Stimulated activated naive CD8-positive, alpha-beta T cell treated with anti-CD3 and anti-CD28 coated beads, Interleukin-15, amount 100 ng/mL, for 72 hours (primary cell): Measurements from ENCODE around the gene KMT2E.

Source experiments
- ATAC-seq: fragments of 150-1000 bp; cut with Tn5 transposase; 2 replicates; pipeline ENCODE4 v1.10.0; 2021; ENCODE audit warnings: mild to moderate bottlenecking, moderate library complexity
- DNase-seq, 2 donors: peaks; one replicate each; pipeline ENCODE4 v3.0.0; 2021 to 2022
- H3K27ac Mint-ChIP-seq, 2 donors: one replicate each; pipeline ENCODE4 v1.8.0; 2022; ENCODE audit warnings: mild to moderate bottlenecking in 2 of 2, mixed read lengths in 2 of 2, moderate library complexity in 2 of 2
- H3K27me3 Mint-ChIP-seq: one replicate; pipeline ENCODE4 v1.8.0; 2022; ENCODE audit warnings: mixed read lengths
- H3K4me1 Mint-ChIP-seq: one replicate; pipeline ENCODE4 v1.8.0; 2022; ENCODE audit warnings: mild to moderate bottlenecking, mixed read lengths
- H3K4me3 Mint-ChIP-seq, 2 donors: one replicate each; pipeline ENCODE4 v1.8.0; 2022; ENCODE audit warnings: mild to moderate bottlenecking in 2 of 2, mixed read lengths in 2 of 2, moderate library complexity in 1 of 2
- H3K9me3 Mint-ChIP-seq, 2 donors: one replicate each; pipeline ENCODE4 v1.8.0; 2022; ENCODE audit warnings: mixed read lengths in 2 of 2

KMT2E gene

DNA sequence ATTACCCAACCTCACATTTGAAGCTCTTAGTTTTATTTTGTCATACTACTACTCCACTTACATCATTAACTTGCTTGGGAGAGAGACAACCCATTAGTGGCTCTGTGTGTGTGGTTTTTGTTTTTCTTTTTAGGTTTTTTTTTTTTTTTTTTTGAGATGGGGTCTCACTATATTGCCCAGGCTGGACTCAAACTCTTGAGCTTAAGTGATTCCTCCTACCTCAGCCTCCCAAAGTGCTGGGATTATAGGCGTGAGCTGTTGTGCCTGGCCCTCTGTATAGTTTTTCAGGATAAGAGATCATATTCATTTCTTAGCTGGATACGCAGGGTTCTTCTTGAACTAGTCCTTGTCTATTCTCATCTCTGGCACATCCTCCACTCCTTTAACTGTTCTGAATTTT, 41.1 kb downstream of the KMT2E start:
- no peak for DNase-seq
- H3K9me3 Mint-ChIP-seq, result no peaks in the 10 kb centered on the region
- no peak overlapping the region for H3K27ac Mint-ChIP-seq
- H3K4me3 Mint-ChIP-seq, result no peak overlapping the region
- no peak for ATAC-seq
- peaks cover 64% of the 10 kb centered on the region for H3K4me1 Mint-ChIP-seq
- no peaks in the 10 kb centered on the region for H3K27me3 Mint-ChIP-seq

- no peak for ATAC-seq
- no peak overlapping the region for H3K4me3 Mint-ChIP-seq
- no peak overlapping the region for H3K27ac Mint-ChIP-seq
- H3K4me1 Mint-ChIP-seq, result peaks cover 63% of the 10 kb centered on the region
- no peaks in the 10 kb centered on the region for H3K9me3 Mint-ChIP-seq
- H3K27me3 Mint-ChIP-seq, result no peaks in the 10 kb centered on the region
- DNase-seq, result no peak
Measured at GRCh38 chr7:105055621-105056020, 41.6 kb downstream of the KMT2E start.

- no peak for DNase-seq
- peaks cover 55% of the 10 kb centered on the region for H3K4me1 Mint-ChIP-seq
- no peak for ATAC-seq
- no peak overlapping the region for H3K4me3 Mint-ChIP-seq
- no peak overlapping the region for H3K27ac Mint-ChIP-seq
- no peaks in the 10 kb centered on the region for H3K27me3 Mint-ChIP-seq
- H3K9me3 Mint-ChIP-seq, result no peaks in the 10 kb centered on the region
Measured at GRCh38 chr7:105057472-105057871, 43.5 kb downstream of the KMT2E start.

GRCh38 chr7:105060437-105060836, 46.4 kb downstream of the KMT2E start:
- DNase-seq (no peak), ATAC-seq (no peak)
- no peaks in the 10 kb centered on the region for H3K27me3 Mint-ChIP-seq
- H3K9me3 Mint-ChIP-seq, result no peaks in the 10 kb centered on the region
- peak overlapping the region; percentile 25 to 48 for H3K27ac Mint-ChIP-seq
- peaks cover 53% of the 10 kb centered on the region for H3K4me1 Mint-ChIP-seq
- H3K4me3 Mint-ChIP-seq, result no peak overlapping the region

GRCh38 chr7:105060923-105061322, 46.9 kb downstream of the KMT2E start:
- Mint-ChIP-seq H3K27ac (peak overlapping the region in 1 of 2 donors; percentile 64), H3K4me3 (no peak overlapping the region), H3K9me3 (no peaks in the 10 kb centered on the region), H3K4me1 (peaks cover 48% of the 10 kb centered on the region), H3K27me3 (no peaks in the 10 kb centered on the region)
- ATAC-seq, result no peak
- no peak for DNase-seq

DNA sequence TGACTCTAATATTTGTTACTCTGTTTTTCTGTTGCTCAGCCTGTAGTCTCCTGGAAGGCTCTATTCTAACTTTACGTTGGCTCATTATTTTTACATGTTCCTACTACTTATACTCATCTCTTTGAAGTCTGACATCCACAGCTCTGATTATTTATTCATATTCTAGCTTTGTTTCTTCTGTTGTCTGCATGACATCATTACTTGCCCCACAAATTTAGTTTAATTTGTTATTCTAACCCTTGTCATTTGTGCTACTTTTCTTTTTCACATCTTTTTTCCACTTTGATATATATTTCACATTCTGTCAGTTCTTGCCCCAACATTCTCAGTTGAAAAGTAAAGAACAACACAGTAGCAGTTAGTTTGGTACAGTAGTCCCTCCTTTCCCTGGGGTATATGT, 51.1 kb downstream of the KMT2E start:
- no peak for DNase-seq
- peaks cover 33% of the 10 kb centered on the region for H3K4me1 Mint-ChIP-seq
- no peak overlapping the region for H3K4me3 Mint-ChIP-seq
- H3K9me3 Mint-ChIP-seq, result no peaks in the 10 kb centered on the region
- H3K27ac Mint-ChIP-seq, result peak overlapping the region in 1 of 2 donors; percentile 30
- no peaks in the 10 kb centered on the region for H3K27me3 Mint-ChIP-seq
- ATAC-seq, result no peak

GRCh38 chr7:105067691-105068090, 53.7 kb downstream of the KMT2E start:
- H3K27ac Mint-ChIP-seq, result peak overlapping the region in 1 of 2 donors; percentile 77
- H3K4me1 Mint-ChIP-seq, result peaks cover 26% of the 10 kb centered on the region
- no peaks in the 10 kb centered on the region for H3K27me3 Mint-ChIP-seq
- ATAC-seq (no peak), DNase-seq (no peak)
- no peak overlapping the region for H3K4me3 Mint-ChIP-seq
- H3K9me3 Mint-ChIP-seq, result no peaks in the 10 kb centered on the region

GRCh38 chr7:105068886-105069285, 54.9 kb downstream of the KMT2E start:
- no peaks in the 10 kb centered on the region for H3K9me3 Mint-ChIP-seq
- H3K4me1 Mint-ChIP-seq, result peaks cover 16% of the 10 kb centered on the region
- ATAC-seq (no peak), DNase-seq (no peak)
- H3K27ac Mint-ChIP-seq, result peak overlapping the region in 1 of 2 donors; percentile 25
- H3K4me3 Mint-ChIP-seq, result no peak overlapping the region
- H3K27me3 Mint-ChIP-seq, result no peaks in the 10 kb centered on the region

DNA sequence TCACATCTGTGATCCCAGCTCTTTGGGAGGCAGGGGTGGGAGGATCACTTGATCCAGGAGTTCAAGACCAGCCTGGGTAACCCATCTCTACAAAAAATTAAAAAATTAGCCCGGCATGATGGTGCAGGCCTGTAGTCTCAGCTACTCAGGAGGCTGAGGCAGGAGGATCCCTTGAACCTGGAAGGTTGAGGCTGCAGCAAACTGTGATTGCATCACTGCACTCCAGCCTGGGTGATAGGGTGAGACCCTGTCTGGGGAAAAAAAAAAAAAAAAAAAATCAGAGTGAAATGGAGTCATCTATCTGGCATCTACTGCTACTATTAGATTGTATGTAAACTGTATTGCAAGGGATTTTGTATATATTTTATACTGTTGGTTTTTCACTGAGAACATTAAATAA, 59.1 kb downstream of the KMT2E start:
- DNase-seq (no peak), ATAC-seq (no peak)
- no peaks in the 10 kb centered on the region for H3K27me3 Mint-ChIP-seq
- H3K27ac Mint-ChIP-seq, result peak overlapping the region in 1 of 2 donors; percentile 52
- no peak overlapping the region for H3K4me3 Mint-ChIP-seq
- H3K4me1 Mint-ChIP-seq, result peaks cover 12% of the 10 kb centered on the region
- no peaks in the 10 kb centered on the region for H3K9me3 Mint-ChIP-seq

GRCh38 chr7:105079348-105079747, 65.3 kb downstream of the KMT2E start:
- Mint-ChIP-seq H3K4me1 (peaks cover 10% of the 10 kb centered on the region), H3K27me3 (no peaks in the 10 kb centered on the region), H3K27ac (no peak overlapping the region), H3K4me3 (no peak overlapping the region), H3K9me3 (no peaks in the 10 kb centered on the region)
- no peak for DNase-seq
- no peak for ATAC-seq

DNA sequence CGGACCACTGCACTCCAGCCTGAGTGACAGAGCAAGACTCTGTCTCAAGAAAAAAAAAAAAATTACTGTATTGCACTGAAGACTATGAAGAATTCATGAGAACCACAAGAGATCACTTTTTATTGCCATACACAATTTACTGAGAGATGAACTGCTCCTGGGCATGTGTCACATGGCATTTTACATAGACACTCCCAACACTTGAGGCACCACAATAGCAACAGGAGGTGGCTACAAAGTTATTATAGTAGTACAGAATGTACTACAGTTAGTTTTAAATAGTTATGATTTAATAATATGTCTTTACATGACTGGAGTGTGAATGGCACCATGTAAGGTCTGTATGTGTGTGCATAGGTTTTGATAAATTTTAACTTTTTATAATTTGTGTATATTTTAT, 70.6 kb downstream of the KMT2E start:
- DNase-seq, result no peak
- H3K27ac Mint-ChIP-seq, result no peak overlapping the region
- ATAC-seq, result no peak
- H3K4me1 Mint-ChIP-seq, result peaks cover 27% of the 10 kb centered on the region
- no peaks in the 10 kb centered on the region for H3K27me3 Mint-ChIP-seq
- H3K9me3 Mint-ChIP-seq, result no peaks in the 10 kb centered on the region
- no peak overlapping the region for H3K4me3 Mint-ChIP-seq

- Mint-ChIP-seq H3K4me1 (peaks cover 27% of the 10 kb centered on the region), H3K27me3 (no peaks in the 10 kb centered on the region), H3K27ac (no peak overlapping the region), H3K9me3 (no peaks in the 10 kb centered on the region), H3K4me3 (no peak overlapping the region)
- DNase-seq (no peak), ATAC-seq (no peak)
Measured at GRCh38 chr7:105086850-105087249, 72.8 kb downstream of the KMT2E start.

GRCh38 chr7:105087981-105088380, 74.0 kb downstream of the KMT2E start:
- no peaks in the 10 kb centered on the region for H3K9me3 Mint-ChIP-seq
- ATAC-seq (no peak), DNase-seq (no peak)
- peak overlapping the region in 1 of 2 donors; percentile 29 for H3K27ac Mint-ChIP-seq
- H3K27me3 Mint-ChIP-seq, result no peaks in the 10 kb centered on the region
- H3K4me3 Mint-ChIP-seq, result no peak overlapping the region
- H3K4me1 Mint-ChIP-seq, result peaks cover 19% of the 10 kb centered on the region

GRCh38 chr7:105088456-105088855, 74.5 kb downstream of the KMT2E start:
- Mint-ChIP-seq H3K27ac (peak overlapping the region in 1 of 2 donors; percentile 29), H3K9me3 (no peaks in the 10 kb centered on the region)
- ATAC-seq, result no peak

DNA sequence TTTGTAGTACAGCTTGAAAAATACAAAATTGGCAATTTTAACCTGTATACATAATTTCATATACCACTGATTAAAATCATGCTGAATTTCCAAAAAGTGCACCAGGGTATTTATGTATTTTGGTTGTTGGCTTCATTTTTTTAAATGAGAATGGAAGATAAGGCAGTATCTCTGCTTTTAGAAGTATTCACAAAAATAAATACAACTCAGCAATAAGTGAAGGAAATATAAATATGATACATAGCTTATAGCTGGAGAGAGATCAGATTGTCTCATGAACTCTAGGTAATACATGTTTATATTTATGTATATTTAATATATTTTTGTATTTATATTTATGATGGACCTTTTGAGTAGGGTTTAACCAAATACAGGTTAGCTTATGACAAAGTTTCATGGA, 81.0 kb downstream of the KMT2E start:
- no peak overlapping the region for H3K27ac Mint-ChIP-seq
- H3K9me3 Mint-ChIP-seq, result no peaks in the 10 kb centered on the region
- peaks cover 48% of the 10 kb centered on the region for H3K4me1 Mint-ChIP-seq
- no peaks in the 10 kb centered on the region for H3K27me3 Mint-ChIP-seq
- ATAC-seq, result no peak
- no peak for DNase-seq
- no peak overlapping the region for H3K4me3 Mint-ChIP-seq

More at GRCh38 chr7:105088456-105088855, 74.5 kb downstream of the KMT2E start:
- no peak for DNase-seq
- H3K27me3 Mint-ChIP-seq, result no peaks in the 10 kb centered on the region
- no peak overlapping the region for H3K4me3 Mint-ChIP-seq
- H3K4me1 Mint-ChIP-seq, result peaks cover 18% of the 10 kb centered on the region

- DNase-seq (no peak), ATAC-seq (no peak)
- H3K4me3 Mint-ChIP-seq, result no peak overlapping the region
- no peaks in the 10 kb centered on the region for H3K9me3 Mint-ChIP-seq
- H3K27ac Mint-ChIP-seq, result no peak overlapping the region
- peaks cover 61% of the 10 kb centered on the region for H3K4me1 Mint-ChIP-seq
- no peaks in the 10 kb centered on the region for H3K27me3 Mint-ChIP-seq
Measured at GRCh38 chr7:105096306-105096705, 82.3 kb downstream of the KMT2E start.

DNA sequence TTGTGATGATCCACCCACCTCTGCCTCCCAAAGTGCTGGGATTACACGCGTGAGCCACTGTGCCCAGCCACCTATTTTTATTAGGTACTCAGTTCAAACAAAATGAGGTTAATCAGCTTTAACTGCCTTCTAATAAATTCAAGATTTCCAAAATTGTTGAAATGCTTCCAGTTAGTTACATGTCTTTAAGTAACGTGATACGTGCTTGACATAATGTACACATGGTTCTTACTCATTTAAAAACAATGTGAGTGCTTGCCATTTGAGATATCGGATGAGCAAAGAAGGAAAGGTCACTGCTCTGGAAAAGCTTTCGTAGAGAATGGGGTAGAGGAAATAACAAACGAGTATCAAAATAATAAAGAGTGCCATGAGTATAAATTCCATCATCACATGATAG, 83.6 kb downstream of the KMT2E start:
- no peak for DNase-seq
- ATAC-seq, result no peak
- H3K4me1 Mint-ChIP-seq, result peaks cover 63% of the 10 kb centered on the region
- H3K27ac Mint-ChIP-seq, result no peak overlapping the region
- H3K9me3 Mint-ChIP-seq, result no peaks in the 10 kb centered on the region
- no peak overlapping the region for H3K4me3 Mint-ChIP-seq
- H3K27me3 Mint-ChIP-seq, result no peaks in the 10 kb centered on the region
